ENCODE measurements around the gene EIF4EBP2.
A peak's percentile ranks its signal among the peaks of the same experiment; 100 is the strongest.

DNA sequence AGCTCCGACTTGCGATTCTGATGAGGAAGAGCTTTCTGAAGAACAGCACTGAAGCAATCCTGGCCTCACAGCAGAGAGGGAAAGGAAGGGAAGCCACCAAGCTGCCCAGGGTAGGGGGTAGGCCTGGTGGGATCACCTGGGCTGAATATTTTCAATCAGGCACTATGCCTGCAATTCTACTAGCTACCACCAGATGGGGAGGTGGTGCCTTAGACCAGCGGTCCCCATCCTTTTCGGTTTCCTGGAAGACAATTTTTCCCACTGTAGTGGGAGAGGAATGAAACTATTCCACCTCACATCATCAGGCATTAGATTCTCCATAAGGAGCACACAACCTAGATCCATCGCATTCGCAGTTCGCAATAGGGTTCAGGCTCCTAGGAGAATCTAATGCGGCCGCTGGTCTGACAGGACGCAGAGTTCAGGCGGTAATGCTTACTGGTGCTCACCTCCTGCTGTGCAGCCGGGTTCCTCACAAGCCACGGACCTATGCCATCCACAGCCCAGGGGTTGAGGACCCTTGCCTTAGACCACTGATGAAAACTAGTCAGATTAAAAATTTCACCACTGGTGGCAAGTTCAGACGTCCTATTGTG lies 24.3 kb upstream of the EIF4EBP2 start:
- TF ChIP-seq, protein P1, sequence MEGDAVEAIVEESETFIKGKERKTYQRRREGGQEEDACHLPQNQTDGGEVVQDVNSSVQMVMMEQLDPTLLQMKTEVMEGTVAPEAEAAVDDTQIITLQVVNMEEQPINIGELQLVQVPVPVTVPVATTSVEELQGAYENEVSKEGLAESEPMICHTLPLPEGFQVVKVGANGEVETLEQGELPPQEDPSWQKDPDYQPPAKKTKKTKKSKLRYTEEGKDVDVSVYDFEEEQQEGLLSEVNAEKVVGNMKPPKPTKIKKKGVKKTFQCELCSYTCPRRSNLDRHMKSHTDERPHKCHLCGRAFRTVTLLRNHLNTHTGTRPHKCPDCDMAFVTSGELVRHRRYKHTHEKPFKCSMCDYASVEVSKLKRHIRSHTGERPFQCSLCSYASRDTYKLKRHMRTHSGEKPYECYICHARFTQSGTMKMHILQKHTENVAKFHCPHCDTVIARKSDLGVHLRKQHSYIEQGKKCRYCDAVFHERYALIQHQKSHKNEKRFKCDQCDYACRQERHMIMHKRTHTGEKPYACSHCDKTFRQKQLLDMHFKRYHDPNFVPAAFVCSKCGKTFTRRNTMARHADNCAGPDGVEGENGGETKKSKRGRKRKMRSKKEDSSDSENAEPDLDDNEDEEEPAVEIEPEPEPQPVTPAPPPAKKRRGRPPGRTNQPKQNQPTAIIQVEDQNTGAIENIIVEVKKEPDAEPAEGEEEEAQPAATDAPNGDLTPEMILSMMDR (optimal IDR thresholded peaks at IDR 0.05 in 1 of 3, IDR thresholded peaks at IDR 0.05 in 1 of 3, conservative IDR thresholded peaks at IDR 0.05 in 1 of 3; ENCODE audit: extremely low read depth in 1 of 3, insufficient read depth in 2 of 3, low read length in 3 of 3) = peak; percentile 70 to 79 (median 74)
- TF ChIP-seq EZH2 (IDR thresholded peaks at IDR 0.05; ENCODE audit: low read length) = no peak
